Measurements from ENCODE around the gene RASGRP4. TPM values are rescaled to one million over a fixed set of nuclear protein-coding genes. Genes with fewer than 3 reads are reported as not detected.

RASGRP4 gene
- polyA plus RNA-seq, 2 of the 4 experiments (the other 2 are of a cell fraction), result 0.22 to 0.30 TPM

DNA sequence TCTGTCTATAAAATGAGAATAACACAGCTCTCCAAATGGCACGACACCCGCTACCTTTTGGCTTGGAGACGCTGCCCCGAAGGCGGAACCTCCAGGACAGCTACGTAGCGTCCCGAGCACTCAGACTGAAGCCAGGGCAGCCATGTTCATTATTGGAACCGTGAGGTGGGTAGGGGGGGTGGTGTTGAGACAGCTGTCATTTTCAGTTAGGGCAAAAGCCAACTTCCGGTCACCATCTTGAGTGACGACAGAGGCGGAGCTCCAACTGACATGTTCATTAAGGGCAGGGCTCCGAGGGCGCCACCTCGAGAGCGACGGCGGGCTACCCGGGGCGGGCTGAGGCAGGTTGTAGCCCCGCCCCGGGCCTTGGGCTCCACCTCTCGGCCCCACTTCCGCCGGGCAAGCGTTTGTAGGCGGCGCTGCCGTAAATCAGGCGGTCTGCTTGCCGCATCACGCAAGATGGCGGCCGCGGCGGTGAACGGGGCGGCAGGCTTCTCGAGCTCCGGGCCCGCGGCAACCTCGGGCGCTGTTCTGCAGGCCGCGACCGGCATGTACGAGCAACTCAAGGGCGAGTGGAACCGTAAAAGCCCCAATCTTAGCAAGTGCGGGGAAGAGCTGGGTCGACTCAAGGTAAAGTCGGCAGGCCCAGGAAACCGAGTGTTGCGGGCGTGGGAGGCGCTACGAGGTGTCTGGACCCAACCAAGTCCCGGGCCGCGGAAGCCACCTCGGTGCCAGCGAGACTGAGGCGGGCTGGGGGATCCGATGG, 51.5 kb downstream of the RASGRP4 start, which contains the start of gene PSMD8 (continued):
- TF ChIP-seq RCOR1 (IDR thresholded peaks at IDR 0.05; ENCODE audit: low read depth, low read length) (no peak), HDAC2 (IDR thresholded peaks at IDR 0.05) (no peak), HEYL (CRISPR knock-in tag; IDR thresholded peaks at IDR 0.05) (no peak), FOSL2 (IDR thresholded peaks at IDR 0.05) (no peak), FOSL2 (CRISPR knock-in tag; IDR thresholded peaks at IDR 0.05) (peak; percentile 58), HOXB5 (CRISPR knock-in tag; IDR thresholded peaks at IDR 0.05) (no peak; the same call in 1 of the 2 replicates), PBX3 (IDR thresholded peaks at IDR 0.05) (peak; percentile 78; the same call in 1 of the 2 replicates), RAD21 (conservative IDR thresholded peaks at IDR 0.05 in 1 of 2, IDR thresholded peaks at IDR 0.05 in 1 of 2) (peak in 1 of 2 experiments; percentile 35; a peak in 3 of 5 replicates), GATA3 (IDR thresholded peaks at IDR 0.05; ENCODE audit: borderline replicate concordance) (peak; percentile 39; the same call in 1 of the 2 replicates), CTCF (IDR thresholded peaks at IDR 0.05) (peak; percentile 40), CHD4 (IDR thresholded peaks at IDR 0.05; ENCODE audit: borderline replicate concordance) (no peak), EHMT2 (IDR thresholded peaks at IDR 0.05; ENCODE audit: low read depth) (no peak), HMGXB4 (CRISPR knock-in tag; IDR thresholded peaks at IDR 0.05; ENCODE audit: borderline replicate concordance) (no peak), POLR2A (IDR thresholded peaks at IDR 0.05; ENCODE audit: low read length) (peak; percentile 100), HOXB13 (CRISPR knock-in tag; IDR thresholded peaks at IDR 0.05; ENCODE audit: low read depth) (no peak), ZC3H11A (IDR thresholded peaks at IDR 0.05) (no peak), CHD2 (IDR thresholded peaks at IDR 0.05; ENCODE audit: low read length, partially characterized antibody) (no peak), CBX2 (IDR thresholded peaks at IDR 0.05; ENCODE audit: borderline replicate concordance, low read depth) (no peak), ZSCAN20 (CRISPR knock-in tag; IDR thresholded peaks at IDR 0.05) (no peak), NR3C1 (IDR thresholded peaks at IDR 0.05) (no peak), SREBF2 (IDR thresholded peaks at IDR 0.05) (no peak), HOXA7 (CRISPR knock-in tag; IDR thresholded peaks at IDR 0.05) (no peak), RARB (CRISPR knock-in tag; IDR thresholded peaks at IDR 0.05) (0 out of 2 replicates have a peak, but pooled peaks have one; percentile 45), ZNF302 (CRISPR knock-in tag; IDR thresholded peaks at IDR 0.05) (no peak), TFCP2L1 (CRISPR knock-in tag; IDR thresholded peaks at IDR 0.05) (peak; percentile 77; the same call in 1 of the 2 replicates), BHLHE40 (IDR thresholded peaks at IDR 0.05; ENCODE audit: low read depth, low read length) (no peak)
- TF ChIP-seq, protein P1, sequence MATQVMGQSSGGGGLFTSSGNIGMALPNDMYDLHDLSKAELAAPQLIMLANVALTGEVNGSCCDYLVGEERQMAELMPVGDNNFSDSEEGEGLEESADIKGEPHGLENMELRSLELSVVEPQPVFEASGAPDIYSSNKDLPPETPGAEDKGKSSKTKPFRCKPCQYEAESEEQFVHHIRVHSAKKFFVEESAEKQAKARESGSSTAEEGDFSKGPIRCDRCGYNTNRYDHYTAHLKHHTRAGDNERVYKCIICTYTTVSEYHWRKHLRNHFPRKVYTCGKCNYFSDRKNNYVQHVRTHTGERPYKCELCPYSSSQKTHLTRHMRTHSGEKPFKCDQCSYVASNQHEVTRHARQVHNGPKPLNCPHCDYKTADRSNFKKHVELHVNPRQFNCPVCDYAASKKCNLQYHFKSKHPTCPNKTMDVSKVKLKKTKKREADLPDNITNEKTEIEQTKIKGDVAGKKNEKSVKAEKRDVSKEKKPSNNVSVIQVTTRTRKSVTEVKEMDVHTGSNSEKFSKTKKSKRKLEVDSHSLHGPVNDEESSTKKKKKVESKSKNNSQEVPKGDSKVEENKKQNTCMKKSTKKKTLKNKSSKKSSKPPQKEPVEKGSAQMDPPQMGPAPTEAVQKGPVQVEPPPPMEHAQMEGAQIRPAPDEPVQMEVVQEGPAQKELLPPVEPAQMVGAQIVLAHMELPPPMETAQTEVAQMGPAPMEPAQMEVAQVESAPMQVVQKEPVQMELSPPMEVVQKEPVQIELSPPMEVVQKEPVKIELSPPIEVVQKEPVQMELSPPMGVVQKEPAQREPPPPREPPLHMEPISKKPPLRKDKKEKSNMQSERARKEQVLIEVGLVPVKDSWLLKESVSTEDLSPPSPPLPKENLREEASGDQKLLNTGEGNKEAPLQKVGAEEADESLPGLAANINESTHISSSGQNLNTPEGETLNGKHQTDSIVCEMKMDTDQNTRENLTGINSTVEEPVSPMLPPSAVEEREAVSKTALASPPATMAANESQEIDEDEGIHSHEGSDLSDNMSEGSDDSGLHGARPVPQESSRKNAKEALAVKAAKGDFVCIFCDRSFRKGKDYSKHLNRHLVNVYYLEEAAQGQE (IDR thresholded peaks at IDR 0.05), result no peak

Measured in A549 (cell line).